ENCODE results near the gene ZNHIT1. TPM values are rescaled to one million over a fixed set of nuclear protein-coding genes. Genes with fewer than 3 reads are reported as not detected.

Gene ZNHIT1
- 115 TPM for total RNA-seq

GRCh38 chr7:101217388-101218235, at the start of gene ZNHIT1, which contains the start of gene PLOD3:
ZNHIT1 (plus strand) TSS chr7:101218165; CDS start chr7:101218196, 31 bp downstream.
PLOD3 (minus strand) TSS chr7:101217581; CDS start chr7:101217274, 307 bp downstream.
- DNase-seq (ENCODE audit: low spot score) (peak; percentile 97), ATAC-seq (peak; percentile 85)

DNA sequence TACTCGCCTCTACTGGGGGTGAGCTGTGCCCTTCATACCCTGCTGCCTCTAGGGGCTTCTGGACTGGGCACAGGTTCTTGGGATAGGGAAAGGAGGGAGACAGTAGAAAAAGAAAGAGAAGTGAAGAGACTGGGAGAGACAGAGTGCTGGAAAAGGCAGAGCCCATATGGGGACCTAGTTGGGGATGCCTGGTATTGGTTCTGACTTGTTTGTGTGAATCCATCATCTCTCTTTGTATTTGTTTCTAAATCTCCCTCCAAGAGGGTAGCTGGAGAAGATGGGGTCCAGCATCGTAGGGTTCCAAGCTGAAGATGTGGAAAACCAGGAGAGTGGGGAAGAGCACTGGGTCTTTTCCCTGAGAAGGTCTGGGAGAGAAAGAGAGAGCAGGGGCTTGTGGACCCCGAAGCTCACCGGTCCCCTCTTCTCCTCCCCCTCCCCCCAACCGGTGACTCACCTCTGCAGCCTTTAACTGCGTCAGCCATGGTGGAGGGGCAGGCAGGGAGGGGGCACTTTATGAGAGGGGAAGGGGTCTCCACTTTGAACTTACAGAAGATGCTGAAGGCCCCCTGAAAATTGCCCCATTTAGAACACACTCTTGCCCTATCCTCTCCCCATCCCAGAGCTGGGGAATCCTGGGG, 49.4 kb upstream of the ZNHIT1 start:
- no peak for ATAC-seq

GRCh38 chr7:101169110-101169837, 48.7 kb upstream of the ZNHIT1 start:
- DNase-seq (ENCODE audit: low spot score): no peak

More for the DNA sequence above, 49.4 kb upstream of the ZNHIT1 start:
- no peak for DNase-seq (ENCODE audit: low spot score)

DNA sequence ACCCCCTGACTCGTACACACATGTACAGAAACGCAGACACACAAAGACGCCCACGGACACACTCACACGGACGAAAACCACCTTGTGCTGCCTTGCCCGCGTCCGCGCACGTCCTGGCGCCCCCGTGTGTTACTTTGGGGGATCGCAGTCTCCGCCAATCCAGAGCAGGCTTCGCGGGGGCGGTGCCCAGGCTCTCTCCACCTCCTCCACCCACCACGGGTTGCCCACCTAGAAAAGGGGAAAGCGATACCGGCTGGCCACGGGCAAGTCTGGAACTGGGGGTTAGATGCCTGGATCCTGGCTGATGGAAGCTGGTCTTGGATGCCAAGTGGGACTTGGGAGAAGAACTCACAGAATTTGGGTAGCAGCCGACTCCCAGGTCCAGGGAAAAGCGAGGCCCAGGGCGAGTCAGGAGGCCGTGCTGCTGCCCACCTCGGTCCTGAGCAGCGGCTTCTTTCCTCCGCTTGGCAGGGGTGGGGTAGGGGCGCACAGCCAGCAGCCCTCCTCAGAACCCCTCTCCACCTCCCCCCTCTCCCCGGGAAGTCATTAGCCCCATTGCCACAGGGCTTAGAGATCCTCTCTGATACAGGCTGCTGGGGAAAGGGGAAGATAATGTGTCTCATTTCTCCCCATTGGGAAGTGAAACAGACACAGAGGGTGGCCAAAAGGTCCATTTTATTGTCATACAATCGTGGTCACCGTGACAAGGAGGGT, 48.0 kb upstream of the ZNHIT1 start:
- ATAC-seq: peak; percentile 75
- peak; percentile 74 for DNase-seq (ENCODE audit: low spot score)

More at GRCh38 chr7:101169110-101169837, 48.7 kb upstream of the ZNHIT1 start:
- no peak for ATAC-seq

DNA sequence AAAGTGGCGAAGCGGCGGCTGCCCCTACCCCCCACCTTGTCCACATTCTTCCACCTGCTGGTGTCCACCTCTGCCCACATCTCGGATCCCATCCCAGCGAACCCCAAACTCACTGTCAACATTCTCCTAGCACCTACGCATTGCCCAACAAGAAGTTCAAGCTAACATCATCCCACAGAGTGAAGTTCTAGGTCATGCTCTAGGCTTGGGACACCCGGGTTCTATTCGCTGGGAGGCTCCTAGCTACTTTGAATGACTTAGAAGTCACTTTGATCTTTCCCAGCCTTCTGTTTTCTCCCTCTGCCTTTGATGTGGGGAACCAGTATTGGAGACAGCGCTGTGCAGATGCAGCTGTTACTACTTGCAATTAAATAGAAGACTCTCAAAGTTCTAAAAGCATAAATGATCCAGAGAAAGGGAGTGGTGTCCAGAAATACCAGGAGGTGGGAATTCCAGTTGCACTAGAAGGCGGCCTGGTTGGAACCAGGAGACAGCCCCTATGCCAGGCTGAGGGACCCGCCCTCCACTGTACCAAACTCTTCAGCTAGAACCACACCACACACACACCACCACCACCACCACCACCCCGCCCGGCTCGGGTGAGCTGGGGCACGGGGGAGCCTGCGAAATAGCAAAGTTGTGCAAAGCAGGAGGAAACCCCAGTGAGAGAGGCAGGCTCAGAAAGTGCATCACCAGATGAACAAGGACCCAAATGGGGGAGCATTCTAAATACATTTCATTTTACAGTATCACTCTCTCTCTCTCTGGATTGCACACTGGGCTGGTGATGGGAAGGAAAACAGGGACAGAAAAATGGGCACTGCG, 47.1 kb upstream of the ZNHIT1 start:
- no peak for ATAC-seq
- DNase-seq (ENCODE audit: low spot score): no peak

DNA sequence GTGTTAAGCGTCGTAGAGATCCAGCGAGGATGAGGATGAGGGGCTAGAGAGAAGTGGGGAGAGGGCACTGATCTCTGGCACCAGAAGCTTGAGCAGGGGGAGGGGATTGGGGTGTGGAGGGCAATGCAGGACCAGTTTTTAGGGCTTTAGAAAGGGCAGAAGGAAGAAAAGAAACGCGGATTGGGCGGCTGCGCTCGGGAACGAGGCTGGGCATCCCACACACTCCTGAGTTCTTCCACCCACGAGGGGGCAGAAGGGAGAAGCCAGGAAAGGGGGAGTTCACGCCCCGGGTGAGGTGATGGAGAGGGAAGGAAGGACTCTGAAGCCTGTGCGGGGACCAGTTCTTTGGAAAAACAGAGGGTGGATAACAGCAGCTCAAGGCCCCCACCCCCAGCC, 46.5 kb upstream of the ZNHIT1 start:
- DNase-seq (ENCODE audit: low spot score) (no peak), ATAC-seq (no peak)

DNA sequence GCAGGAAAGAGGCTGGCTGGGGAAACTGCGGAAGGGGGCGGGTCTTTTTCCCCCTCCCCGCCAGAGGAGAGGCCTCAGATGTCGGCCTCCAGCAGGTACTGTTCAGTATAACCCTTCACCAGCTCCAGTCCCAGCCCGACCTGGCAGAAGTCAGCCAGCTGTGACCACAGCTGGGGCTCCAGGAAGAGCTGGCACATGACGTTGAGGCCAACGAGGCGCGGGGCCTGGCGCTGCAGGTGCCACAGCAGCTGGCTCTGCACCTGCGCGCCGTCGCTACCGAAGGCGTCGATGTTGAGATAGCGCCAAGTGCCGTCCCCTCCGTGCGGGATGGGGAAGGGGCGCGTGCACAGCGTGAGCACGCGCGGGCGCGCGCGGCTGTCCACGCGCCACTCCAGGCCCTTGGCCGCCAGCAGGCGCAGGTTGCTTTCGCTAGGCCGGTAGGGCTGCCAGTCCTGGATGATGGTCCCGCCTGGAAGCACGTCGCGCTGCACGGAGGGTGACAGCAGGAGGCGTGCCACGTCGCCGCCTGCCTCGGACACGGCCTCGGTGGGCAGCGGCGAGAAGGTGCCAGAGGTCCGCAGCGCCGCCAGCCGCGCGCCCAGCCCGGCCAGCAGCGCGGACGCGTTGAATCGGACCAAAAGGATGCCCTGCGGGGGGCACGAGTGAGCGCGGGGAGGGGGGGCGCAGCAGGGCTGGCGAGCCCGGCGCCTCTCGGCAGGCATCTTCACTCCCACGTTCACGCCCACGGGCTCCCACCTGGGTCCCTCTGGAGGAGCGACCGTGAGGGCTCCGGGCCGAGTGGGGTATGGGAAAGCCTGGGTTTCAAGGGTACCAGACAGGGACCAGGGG, 45.7 kb upstream of the ZNHIT1 start:
- DNase-seq (ENCODE audit: low spot score): no peak
- no peak for ATAC-seq

DNA sequence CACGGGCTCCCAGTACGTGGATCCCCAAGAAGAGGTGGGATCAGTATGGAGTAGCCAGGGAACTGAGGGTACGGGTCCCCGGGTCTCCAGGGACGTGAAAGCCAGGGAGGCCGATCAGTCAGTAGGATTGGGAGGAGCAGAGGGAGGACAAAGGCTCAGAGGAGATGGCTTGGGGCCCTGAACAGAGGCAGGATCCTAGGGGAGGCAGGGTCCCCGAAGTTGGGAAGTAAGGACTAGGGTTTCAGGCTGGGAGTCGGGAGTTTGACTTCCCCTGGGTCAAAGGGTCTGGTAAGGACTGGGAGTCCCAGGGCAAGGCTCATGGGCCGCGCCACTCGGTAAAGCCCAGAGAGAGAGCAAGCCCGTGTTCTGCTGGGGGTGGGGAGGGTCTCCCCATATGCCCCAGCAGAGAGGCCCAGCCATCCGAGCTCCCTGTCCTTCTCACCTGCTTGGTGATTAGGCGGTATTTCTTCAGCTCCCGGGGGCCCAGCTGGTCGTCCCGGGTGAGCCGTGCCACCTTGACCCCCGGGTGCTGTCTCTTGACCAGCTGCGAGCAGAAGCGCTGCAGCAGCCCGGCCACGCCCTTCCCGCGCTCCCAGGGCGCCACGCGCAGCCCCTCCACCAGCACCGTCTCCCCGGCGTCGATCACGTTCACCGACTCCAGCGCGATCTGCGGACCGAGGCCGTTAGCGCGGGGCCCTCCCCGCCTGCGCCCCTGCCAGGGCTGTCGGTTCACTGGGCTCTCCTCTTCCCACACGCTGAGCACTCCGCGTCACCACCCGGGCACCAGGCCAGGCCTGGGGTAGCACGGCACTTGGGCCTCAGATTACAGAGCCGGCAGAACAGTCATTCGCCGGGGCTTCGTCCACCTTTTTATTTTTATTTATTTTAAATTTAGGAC, 44.9 kb upstream of the ZNHIT1 start:
- DNase-seq (ENCODE audit: low spot score): peak; percentile 81

DNA sequence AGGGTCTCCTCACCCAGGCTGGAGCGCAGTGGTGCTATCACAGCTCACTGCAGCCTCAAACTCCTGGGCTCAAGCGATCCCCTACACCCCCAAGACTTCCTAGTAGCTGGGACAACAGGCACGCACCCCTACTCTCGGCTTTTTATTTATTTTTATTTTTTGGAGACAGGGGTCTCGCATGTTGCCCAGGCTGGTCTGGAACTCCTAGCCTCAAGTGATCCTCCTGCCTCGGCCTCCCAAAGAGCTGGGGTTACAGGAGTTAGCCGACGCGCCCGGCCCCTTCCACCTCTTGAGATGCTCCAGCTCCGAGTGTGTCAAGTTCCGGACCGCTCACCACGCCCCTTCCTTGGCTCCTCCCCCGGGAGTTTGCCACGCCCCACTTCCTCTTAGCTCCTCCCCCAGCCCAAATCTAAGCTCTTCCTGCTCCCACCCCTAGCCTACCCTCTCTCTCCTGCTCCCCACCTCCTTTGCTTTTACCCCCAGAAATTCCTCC, 44.2 kb upstream of the ZNHIT1 start:
- DNase-seq (ENCODE audit: low spot score) (no peak), ATAC-seq (no peak)

More for the DNA sequence above, 44.9 kb upstream of the ZNHIT1 start:
- peak; percentile 79 for ATAC-seq

DNA sequence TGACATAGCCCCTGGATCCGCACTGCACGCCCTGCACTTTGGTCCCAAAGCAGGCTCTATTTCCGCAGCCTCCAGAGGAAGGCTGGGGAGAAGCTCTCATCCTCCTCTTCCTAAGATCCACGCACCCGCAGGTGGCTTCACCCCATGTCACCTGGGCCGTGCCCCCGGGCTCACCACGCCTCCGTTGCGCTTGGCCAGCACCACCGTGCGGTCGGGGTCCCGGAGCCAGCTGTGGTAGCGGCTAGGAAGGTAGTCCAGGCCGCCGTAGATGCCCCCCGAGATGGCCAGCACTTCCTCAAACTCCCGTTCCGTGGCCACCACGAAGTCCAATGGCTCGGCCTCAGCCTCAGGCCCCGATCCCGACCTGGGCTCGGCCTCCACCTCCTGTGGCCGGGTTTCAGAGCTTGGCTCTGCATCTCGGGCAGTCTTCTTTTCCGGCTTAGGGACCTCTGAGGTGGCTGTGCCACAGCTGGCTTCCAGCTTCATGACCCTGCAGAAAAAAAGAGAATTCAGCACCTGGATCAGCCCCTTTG, 43.6 kb upstream of the ZNHIT1 start:
- no peak for ATAC-seq
- no peak for DNase-seq (ENCODE audit: low spot score)

GRCh38 chr7:101175664-101176063, 42.3 kb upstream of the ZNHIT1 start:
- ATAC-seq (peak; percentile 46), DNase-seq (ENCODE audit: low spot score) (no peak)

GRCh38 chr7:101177644-101178043, 40.3 kb upstream of the ZNHIT1 start:
- DNase-seq (ENCODE audit: low spot score): no peak

DNA sequence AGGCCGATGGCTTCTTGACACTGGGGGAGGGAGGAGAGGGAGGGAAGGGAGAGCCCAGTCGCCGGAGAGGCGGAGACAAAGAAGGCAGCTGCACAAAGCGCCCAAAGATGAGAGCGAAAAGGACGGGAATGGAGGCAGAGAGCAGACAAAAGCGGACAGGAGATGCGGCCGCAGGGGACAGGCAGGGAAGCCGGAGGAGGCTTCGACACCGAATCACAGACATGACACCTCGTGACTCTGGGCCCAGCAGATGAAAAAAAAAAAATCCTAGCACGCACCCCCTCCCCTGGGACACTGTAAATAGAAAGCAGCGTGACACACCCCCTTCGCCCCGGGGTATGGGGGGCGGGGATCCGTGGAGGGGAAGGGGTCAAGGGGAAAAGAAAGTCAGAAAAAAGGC, 38.8 kb upstream of the ZNHIT1 start:
- DNase-seq (ENCODE audit: low spot score) (no peak), ATAC-seq (no peak)

More at GRCh38 chr7:101177644-101178043, 40.3 kb upstream of the ZNHIT1 start:
- no peak for ATAC-seq

DNA sequence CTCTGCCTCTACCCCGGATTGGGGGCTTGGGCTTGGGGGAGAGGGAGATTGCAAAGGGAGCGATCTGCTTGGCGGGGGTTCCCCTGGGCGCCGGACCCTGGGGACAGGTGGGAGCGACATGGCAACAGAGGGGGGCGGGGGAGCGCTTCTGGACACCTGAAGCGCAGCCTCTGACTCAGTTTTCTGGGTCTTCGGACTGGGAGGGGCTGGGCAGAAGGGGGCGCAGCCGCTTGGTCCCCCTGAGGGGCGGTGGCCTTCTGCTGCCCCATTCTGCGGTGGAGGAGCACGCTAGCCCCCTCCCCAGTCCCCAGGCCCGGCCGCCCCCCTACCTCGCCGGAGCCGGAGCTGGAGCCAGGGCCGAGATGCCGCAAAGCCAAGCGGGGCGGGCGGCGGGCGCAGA, 38.3 kb upstream of the ZNHIT1 start:
- no peak for ATAC-seq
- DNase-seq (ENCODE audit: low spot score): no peak

DNA sequence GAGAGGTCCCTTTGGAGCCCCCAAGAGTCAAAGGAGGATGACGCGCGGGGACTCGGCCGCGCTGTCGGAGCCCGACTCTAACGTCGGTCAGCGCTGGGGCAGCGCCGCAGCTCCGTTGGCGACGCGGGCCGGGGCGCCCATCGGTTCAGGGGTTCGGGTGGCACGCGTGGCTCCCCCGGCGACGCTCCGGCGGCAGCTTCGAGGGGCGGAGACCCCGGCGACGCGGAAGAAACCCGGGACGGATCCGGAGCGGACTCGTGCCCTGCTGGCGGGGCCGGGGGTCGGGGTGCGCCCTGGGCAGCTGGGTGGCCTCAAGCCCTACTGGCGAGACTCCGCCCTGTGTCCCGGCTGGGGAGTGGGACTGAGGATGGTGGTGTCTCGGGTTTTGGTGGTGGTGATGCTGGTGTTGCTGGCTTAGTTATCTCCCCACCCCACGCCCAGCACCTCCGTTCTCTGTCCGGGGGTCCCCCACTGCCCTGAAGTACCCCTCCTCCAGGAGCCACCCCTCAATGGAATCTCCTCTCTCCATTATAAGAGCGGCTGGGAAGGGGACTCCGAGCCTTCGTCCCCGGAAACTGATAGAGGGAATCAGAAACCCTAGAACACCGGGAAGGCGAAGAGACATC, 37.7 kb upstream of the ZNHIT1 start, which contains the start of gene NAT16:
TSS of gene NAT16 (minus strand) at position 164 of the 626 bp plus-strand sequence. CDS start 5,486 bp downstream, outside the sequence.
- no peak for ATAC-seq
- DNase-seq (ENCODE audit: low spot score): no peak

DNA sequence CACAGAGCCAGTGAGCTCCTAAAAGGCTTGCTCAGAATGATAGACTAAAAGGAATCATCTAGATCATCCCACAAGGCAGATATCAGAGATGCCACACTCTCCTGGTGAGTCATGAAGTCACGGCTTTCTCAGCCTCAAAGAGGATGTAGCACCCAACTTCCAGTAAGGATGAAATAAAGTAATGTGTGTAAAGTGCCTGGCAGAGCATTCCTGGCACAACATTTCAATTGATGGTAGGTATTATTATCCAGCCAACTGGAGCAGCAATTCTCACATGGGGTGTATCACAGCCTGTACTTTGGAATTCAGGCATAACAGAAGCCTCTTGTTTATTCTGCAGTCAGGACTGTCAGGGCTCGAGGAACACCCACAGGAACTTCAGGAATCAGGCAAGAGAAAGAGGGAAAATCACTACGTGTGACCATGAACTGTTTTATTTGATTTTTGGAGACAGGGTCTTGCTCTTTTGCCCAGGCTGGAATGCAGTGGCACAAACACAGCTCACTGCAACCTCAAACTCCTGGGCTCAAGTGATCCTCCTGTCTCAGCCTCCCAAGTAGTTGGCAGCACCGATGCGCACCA, 32.6 kb upstream of the ZNHIT1 start:
- peak; percentile 45 for ATAC-seq
- DNase-seq (ENCODE audit: low spot score): no peak
